Rectal smooth muscle tissue (tissue), 1 donor: ENCODE measurements around the gene PAQR9.

Experiments used
- H3K27ac ChIP-seq: one replicate; pipeline ENCODE4 v1.7.0; 2013; ENCODE audit warnings: low read depth, low read length, inconsistent platforms
- H3K27me3 ChIP-seq: one replicate; pipeline ENCODE4 v1.7.0; 2013; ENCODE audit warnings: low read length; ENCODE audit not compliant: control insufficient read depth, insufficient read depth
- H3K36me3 ChIP-seq: one replicate; pipeline ENCODE4 v1.7.0; 2013; ENCODE audit warnings: low read length; ENCODE audit not compliant: control insufficient read depth, insufficient read depth
- H3K4me1 ChIP-seq: one replicate; pipeline ENCODE4 v1.7.0; 2013; ENCODE audit warnings: low read length; ENCODE audit not compliant: control insufficient read depth, insufficient read depth
- H3K4me3 ChIP-seq: one replicate; pipeline ENCODE4 v1.7.0; 2013; ENCODE audit warnings: low read length
- H3K9ac ChIP-seq: one replicate; pipeline ENCODE4 v1.7.0; 2013; ENCODE audit warnings: low read length

The PAQR9 gene

DNA sequence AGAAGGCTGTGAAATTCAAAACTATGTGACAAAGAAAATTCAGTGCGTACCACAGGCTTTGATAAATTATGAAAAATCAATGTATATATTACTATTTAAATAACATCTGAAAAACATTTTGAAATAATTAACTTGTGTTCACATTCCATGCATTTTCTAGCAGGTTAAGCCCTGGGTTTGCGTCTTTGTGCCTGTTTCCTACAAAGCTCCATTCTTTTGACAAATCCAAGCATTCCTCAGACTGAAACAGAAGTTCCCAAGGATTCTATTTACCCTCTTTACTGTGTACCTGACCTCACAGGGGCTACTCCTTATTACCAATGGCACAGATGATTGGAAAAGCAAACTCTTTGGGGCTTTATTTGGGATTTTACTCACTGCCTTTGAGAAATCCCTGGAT is 1.9 kb downstream of the PAQR9 start:
- Histone ChIP-seq H3K9ac (no peak overlapping the region), H3K4me1 (no peaks in the 10 kb centered on the region), H3K4me3 (no peak overlapping the region)

DNA sequence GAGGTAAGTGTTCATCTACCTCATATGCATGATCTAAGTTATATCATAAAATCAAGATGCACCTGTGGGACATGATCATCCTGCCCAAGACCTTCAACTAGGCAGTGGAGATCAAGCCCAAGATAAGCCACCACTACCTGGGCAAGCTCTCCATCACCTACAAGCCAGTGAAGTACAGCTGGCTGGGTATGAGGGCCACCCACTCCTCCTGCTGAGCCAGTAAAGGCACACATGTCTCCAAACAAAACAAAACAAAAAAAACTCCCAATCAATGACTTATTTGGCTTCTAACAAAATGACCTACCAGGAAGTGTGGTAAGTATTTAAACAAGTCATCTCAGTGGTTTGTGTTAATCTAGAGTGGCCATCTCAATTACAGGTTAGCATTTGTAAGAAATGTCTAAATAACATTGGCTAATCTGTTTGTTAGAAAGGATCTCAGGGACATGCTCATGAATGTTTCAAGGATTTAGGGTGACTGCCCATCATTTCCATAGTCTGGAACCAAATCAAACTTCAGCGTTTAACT is 3.1 kb downstream of the PAQR9 start:
- Histone ChIP-seq H3K9ac (no peak overlapping the region), H3K4me3 (no peak overlapping the region), H3K27ac (no peak overlapping the region), H3K27me3 (peaks cover 21% of the 10 kb centered on the region), H3K4me1 (no peaks in the 10 kb centered on the region), H3K36me3 (no peaks in the 10 kb centered on the region)

More for the DNA sequence above, 1.9 kb downstream of the PAQR9 start:
- peaks cover 21% of the 10 kb centered on the region for H3K27me3 ChIP-seq
- no peak overlapping the region for H3K27ac ChIP-seq
- H3K36me3 ChIP-seq = no peaks in the 10 kb centered on the region

DNA sequence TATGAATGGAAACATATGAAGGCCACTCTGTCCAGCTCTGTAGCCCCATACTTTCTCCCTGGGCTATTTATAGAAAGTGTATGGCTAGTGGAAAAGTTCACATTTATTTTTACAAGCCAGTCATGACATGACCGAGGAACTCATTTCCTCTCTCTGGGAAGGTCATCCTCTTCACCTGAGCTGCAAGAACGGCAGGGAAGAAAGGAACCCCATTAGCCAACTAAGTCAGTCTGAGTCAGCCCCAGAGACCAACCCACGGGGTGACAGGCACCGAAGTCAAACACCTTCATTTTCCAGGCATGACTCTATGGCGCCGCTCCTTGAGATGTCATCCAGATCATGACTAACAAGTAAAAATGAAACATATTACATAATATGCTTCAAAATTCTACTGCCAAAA is 4.8 kb downstream of the PAQR9 start:
- Histone ChIP-seq H3K9ac (no peak overlapping the region), H3K36me3 (no peaks in the 10 kb centered on the region), H3K4me3 (no peak overlapping the region), H3K27me3 (peaks cover 17% of the 10 kb centered on the region), H3K27ac (no peak overlapping the region), H3K4me1 (no peaks in the 10 kb centered on the region)

DNA sequence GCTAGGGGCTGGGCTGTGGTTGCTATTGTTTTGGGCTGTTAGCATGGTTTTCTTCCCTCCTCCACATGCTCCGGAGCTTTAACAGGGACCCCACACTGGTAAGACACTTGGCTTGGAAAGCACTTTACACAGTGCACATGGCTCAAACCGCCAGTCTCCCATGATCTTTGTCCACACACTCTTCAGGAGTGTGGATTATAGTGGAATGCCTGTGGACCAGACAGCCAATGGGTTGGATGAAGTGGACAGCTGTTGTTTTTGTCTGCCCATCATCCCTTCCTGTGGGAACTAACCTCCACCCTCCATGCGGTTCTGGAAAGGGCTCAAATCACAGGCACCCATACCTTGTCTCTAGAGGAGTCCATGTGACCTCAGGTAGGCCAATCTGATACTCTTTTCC is 10.0 kb downstream of the PAQR9 start:
- Histone ChIP-seq H3K4me1 (no peaks in the 10 kb centered on the region), H3K27me3 (no peaks in the 10 kb centered on the region), H3K27ac (no peak overlapping the region), H3K9ac (no peak overlapping the region), H3K4me3 (no peak overlapping the region), H3K36me3 (no peaks in the 10 kb centered on the region)

DNA sequence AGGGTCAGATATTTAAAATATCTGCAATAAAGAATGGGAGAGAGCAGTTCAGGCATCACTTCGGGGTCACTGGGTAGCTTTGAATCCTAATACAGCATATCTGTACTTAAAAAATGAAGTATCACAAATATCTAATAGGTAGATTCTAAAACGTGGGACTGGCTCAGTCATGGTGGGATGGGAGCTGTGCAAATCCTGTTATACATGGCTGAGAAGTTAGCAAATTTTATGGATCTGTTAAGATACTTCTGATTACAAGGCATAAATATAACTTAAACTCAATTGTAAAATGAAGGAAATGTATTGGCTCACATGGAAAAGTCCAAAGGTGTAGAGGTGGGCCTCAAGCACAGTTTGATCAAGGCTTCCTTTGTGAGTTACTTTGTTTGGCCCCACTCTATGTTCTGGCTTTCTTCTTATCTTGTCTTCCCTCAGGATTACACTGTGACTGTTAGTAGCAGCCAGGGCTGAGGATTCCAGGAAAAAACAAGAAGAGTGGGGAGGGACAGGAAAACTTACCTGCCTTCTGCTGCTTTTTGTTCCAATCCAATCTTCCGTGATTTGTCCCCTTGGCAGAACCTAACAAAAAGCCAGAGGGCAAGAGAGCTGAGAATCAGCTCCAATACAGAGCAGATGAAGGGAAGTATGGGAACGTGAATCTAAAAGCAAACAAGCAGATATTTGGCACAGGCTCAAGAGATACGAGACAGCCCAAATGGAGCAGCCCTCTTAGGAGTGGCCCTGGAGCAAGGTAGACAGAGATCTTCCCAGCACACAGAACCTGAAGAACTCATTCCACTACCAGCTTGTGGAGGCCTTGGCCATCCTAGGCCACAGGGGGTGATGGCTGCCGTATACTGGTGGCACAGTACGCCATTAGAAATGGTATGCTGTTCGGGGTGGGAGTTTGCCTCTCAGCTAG is 10.9 kb downstream of the PAQR9 start:
- H3K27me3 ChIP-seq = no peaks in the 10 kb centered on the region
- no peaks in the 10 kb centered on the region for H3K4me1 ChIP-seq
- H3K27ac ChIP-seq = no peak overlapping the region
- H3K36me3 ChIP-seq = no peaks in the 10 kb centered on the region
- no peak overlapping the region for H3K4me3 ChIP-seq
- no peak overlapping the region for H3K9ac ChIP-seq

DNA sequence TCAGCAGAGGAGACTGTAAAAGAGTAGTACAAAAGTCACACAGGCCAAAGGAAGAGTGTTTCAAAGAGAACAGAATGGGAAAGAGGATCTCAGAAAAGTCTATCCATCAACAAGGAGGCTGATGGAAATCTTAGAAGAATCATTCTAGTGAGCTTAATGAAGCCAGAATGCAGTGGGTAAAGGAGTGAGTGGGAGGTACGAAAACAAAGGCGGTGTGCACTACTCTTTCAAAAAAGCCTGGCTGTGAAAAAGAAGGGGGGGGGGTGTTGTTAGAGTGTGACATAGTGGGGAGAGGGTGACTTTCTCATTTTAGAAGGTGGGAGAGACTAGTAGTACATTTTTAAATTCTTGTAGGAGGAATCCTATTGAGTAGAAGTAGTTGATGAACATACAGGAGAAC is 11.7 kb downstream of the PAQR9 start:
- Histone ChIP-seq H3K4me1 (no peaks in the 10 kb centered on the region), H3K9ac (no peak overlapping the region), H3K27me3 (peaks cover 4% of the 10 kb centered on the region), H3K36me3 (no peaks in the 10 kb centered on the region), H3K27ac (no peak overlapping the region), H3K4me3 (no peak overlapping the region)

DNA sequence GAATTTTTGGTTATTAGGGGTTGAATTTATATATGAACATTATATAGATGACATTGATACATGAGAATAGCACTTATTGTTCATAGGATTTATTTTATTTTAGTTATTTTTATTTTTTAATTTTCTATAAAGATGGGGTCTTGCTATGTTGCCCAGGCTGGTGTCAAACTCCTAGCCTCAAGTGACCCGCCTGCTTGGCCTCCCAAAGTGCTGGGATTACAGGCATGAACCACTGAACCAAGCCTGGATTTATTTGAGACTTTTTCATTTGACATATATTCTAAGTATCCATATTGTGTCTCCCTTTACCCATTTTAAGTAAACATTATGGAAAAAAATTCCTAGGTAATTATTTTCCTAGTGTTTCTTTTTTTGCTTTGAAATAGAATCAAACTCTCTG is 12.5 kb downstream of the PAQR9 start:
- H3K36me3 ChIP-seq = no peaks in the 10 kb centered on the region
- H3K4me1 ChIP-seq = no peaks in the 10 kb centered on the region
- no peak overlapping the region for H3K9ac ChIP-seq
- no peak overlapping the region for H3K27ac ChIP-seq
- H3K4me3 ChIP-seq = no peak overlapping the region
- peaks cover 4% of the 10 kb centered on the region for H3K27me3 ChIP-seq

DNA sequence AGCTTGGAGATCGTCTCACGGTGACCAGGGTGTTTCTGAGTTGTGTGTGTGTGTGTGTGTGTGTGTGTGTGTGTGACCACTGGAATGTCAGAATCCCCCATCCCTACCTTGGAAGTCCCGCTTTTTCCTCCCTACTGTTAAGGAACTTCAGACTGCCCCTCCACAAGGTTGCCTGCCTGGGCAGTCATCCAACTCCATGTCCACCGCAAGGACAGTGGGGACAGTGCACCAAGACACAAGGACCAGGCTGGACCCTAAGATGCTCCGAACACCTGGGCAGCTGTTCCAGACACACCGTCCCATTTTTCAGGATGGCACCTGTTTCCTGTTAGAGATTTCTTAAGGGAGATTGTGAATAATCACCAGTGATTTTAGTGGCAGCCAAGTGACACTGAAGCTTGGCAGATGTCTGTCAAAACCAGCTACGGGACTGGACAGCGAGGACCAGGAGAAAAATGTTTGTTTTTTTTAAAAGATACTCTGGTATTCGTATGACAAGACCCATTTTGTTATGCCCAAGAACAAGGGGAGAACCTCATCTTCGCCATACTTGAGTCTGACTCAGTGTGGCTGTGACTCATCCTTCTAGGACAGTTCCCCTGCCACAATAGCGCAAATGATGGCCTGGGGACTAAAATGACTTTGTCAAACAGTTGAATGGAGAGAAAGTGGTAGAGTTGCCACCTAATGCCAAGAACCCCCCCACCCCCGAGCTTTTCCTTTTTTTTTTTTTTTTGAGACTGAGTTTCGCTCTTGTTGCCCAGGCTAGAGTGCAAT is 15.5 kb downstream of the PAQR9 start:
- Histone ChIP-seq H3K27ac (no peak overlapping the region), H3K9ac (no peak overlapping the region), H3K27me3 (peaks cover 4% of the 10 kb centered on the region), H3K4me3 (no peak overlapping the region), H3K4me1 (no peaks in the 10 kb centered on the region), H3K36me3 (no peaks in the 10 kb centered on the region)

DNA sequence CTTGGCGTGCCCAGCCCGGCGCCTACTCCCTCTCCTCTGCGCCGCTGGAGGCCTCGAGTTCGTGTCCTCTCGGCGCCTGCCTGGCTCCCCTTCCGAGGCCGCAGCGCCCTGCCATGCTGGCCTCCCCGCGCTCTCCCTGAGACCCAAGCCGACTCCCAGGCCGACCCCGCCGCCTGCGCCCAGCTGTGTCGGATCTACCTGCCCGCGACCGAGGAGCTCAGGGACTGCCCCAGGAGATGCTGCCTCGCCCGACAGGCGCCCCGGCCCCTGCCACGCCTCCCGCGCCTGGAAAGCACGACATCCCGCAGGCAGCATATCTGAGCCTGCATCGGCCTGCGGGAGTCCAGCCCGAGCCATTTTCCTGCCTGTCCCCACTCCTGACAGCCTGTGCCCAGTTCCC is 16.1 kb downstream of the PAQR9 start:
- no peak overlapping the region for H3K9ac ChIP-seq
- no peak overlapping the region for H3K4me3 ChIP-seq
- no peaks in the 10 kb centered on the region for H3K36me3 ChIP-seq
- peaks cover 4% of the 10 kb centered on the region for H3K27me3 ChIP-seq
- no peak overlapping the region for H3K27ac ChIP-seq
- H3K4me1 ChIP-seq = no peaks in the 10 kb centered on the region

DNA sequence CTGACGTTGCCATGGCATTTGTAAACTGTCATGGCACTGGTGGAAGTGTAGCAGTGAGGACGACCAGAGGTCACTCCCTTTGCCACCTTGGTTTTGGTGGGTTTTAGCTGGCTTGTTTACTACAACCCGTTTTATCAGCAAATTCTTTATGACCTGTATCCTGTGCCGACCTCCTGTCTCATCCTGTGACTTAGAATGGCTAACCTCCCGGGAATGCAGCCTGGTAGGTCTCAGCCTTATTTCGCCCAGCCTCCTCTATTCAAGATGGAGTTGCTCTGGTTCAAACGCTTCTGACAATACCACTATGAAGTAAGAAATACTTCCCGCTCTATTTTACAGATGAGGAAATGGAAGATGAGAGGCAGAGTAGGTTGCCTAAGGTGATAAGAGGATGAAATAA is 16.6 kb downstream of the PAQR9 start:
- H3K4me1 ChIP-seq = no peaks in the 10 kb centered on the region
- H3K9ac ChIP-seq = no peak overlapping the region
- H3K36me3 ChIP-seq = no peaks in the 10 kb centered on the region
- peaks cover 4% of the 10 kb centered on the region for H3K27me3 ChIP-seq
- H3K4me3 ChIP-seq = no peak overlapping the region
- no peak overlapping the region for H3K27ac ChIP-seq

DNA sequence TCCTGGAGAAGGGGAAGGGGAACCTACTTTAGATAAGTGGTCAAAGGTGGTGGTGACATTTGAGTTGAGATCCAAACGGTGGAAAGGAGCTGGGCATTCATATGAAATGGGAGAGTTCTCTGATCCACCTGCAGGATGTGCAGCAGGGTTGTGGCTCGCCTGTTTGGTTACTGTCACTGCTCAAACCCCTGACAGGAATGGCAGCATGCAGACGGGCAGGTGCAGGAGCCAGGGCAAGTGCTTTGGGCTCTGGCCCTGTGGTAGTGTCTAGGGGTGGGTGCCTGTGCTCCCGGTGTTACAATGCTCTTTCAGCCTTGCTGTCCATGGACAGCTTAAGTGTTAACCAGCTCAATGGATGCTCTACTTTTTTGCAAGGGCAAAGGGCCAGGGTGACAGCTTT is 18.5 kb downstream of the PAQR9 start:
- no peak overlapping the region for H3K27ac ChIP-seq
- H3K4me3 ChIP-seq = no peak overlapping the region
- H3K4me1 ChIP-seq = no peaks in the 10 kb centered on the region
- no peaks in the 10 kb centered on the region for H3K36me3 ChIP-seq
- H3K27me3 ChIP-seq = peaks cover 4% of the 10 kb centered on the region
- H3K9ac ChIP-seq = no peak overlapping the region

DNA sequence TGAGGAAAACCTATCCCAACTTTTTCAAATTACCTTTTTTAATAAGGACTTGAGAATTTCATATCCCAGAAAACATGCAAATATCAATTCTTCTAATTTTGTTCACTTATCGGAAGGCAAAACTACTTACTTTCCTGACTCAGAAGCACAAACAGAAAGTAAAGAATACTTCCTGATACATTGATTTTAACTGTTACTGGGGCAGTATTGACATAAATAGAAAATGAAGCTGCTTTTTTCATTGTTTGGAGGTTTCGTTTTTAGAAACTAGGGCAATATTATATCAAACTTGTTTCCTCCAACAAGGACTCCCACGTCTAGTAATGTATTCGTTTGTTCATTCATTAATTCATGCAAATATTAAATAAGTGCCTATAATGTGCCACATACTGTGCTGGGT is 19.1 kb downstream of the PAQR9 start:
- H3K27me3 ChIP-seq = peaks cover 4% of the 10 kb centered on the region
- no peaks in the 10 kb centered on the region for H3K36me3 ChIP-seq
- no peak overlapping the region for H3K27ac ChIP-seq
- H3K4me1 ChIP-seq = no peaks in the 10 kb centered on the region
- H3K9ac ChIP-seq = no peak overlapping the region
- H3K4me3 ChIP-seq = no peak overlapping the region
